ENCODE data around the gene F2RL3. TPM values are rescaled to one million over a fixed set of nuclear protein-coding genes. Genes with fewer than 3 reads are reported as not detected.
"Not testable (repeated sequence)": the region's sequence is repeated elsewhere in the genome, so short reads cannot be mapped to it uniquely, and the experiment has no call there.

F2RL3 gene
- total and polyA plus RNA-seq, 11 donors: 0.12 to 4.6 (median 1.2) TPM

GRCh38 chr19:16930753-16931152, 42.0 kb downstream of the F2RL3 start:
- peaks cover 0 to 53% (median 14%) of the 10 kb centered on the region in 12 donors for H3K9me3 ChIP-seq
- no peaks in the 10 kb centered on the region for H3K4me1 ChIP-seq
- WGBS, 4 donors: 65 to 92% (median 81%) methylated on average over 4 to 5 of the region's 5 CpGs
- ATAC-seq: no peak
- H3K27ac ChIP-seq: no peak overlapping the region
- H3K27me3 ChIP-seq: no peaks in the 10 kb centered on the region
- TF ChIP-seq CTCF (IDR thresholded peaks at IDR 0.05): no peak
- TF ChIP-seq POLR2A (IDR thresholded peaks at IDR 0.05): no peak
- H3K4me3 ChIP-seq: no peak overlapping the region
- no peak for DNase-seq
- intact Hi-C loops (cut with DNase I): no loop called here
- no peaks in the 10 kb centered on the region for H3K36me3 ChIP-seq

- 93 to 100% (median 95%) methylated on average over 2 to 4 of the region's 4 CpGs for WGBS, 4 donors
- intact Hi-C loops (cut with DNase I): no loop called here
- no peak for ATAC-seq
- no peak overlapping the region for H3K4me3 ChIP-seq
- H3K4me1 ChIP-seq: no peaks in the 10 kb centered on the region
- H3K36me3 ChIP-seq: peaks cover 0 to 3% (median 0%) of the 10 kb centered on the region in 9 donors
- no peak for DNase-seq
- H3K9me3 ChIP-seq: peaks cover 0 to 52% (median 14%) of the 10 kb centered on the region in 12 donors
- H3K27ac ChIP-seq: no peak overlapping the region
- H3K27me3 ChIP-seq: no peaks in the 10 kb centered on the region
- TF ChIP-seq POLR2A (IDR thresholded peaks at IDR 0.05): no peak
- no peak for TF ChIP-seq CTCF (IDR thresholded peaks at IDR 0.05)
Measured at GRCh38 chr19:16931306-16931705, 42.5 kb downstream of the F2RL3 start.

DNA sequence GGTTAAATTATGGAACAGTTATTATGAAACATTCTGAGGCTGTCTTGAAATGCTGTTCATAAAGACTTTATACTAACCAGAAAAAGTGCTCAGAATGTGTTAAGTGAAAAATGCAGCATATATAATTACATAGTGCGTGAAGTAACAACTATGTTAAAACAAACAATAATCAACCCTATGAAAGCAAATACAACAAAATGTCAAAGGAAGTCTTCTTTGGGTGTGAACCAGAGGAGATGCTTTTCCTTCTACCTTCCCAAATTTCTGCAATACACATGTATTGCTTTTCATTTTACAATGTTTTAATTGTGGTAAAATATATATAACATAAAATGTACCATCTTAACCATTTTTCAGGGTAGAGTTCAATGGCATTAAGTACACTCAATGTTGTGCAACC, 45.7 kb downstream of the F2RL3 start:
- TF ChIP-seq CTCF (IDR thresholded peaks at IDR 0.05) (no peak), POLR2A (IDR thresholded peaks at IDR 0.05) (no peak)
- Histone ChIP-seq H3K27ac (no peak overlapping the region), H3K4me3 (no peak overlapping the region), H3K36me3 (peaks cover 0 to 4% (median 0%) of the 10 kb centered on the region in 9 donors), H3K4me1 (no peaks in the 10 kb centered on the region), H3K9me3 (peaks cover 0 to 47% (median 14%) of the 10 kb centered on the region in 12 donors), H3K27me3 (no peaks in the 10 kb centered on the region)
- ATAC-seq (no peak), DNase-seq (no peak)
- intact Hi-C loops (cut with DNase I): no loop called here
- WGBS, 4 donors: 93 to 98% (median 95%) methylated on average over 1 of the region's 1 CpG

DNA sequence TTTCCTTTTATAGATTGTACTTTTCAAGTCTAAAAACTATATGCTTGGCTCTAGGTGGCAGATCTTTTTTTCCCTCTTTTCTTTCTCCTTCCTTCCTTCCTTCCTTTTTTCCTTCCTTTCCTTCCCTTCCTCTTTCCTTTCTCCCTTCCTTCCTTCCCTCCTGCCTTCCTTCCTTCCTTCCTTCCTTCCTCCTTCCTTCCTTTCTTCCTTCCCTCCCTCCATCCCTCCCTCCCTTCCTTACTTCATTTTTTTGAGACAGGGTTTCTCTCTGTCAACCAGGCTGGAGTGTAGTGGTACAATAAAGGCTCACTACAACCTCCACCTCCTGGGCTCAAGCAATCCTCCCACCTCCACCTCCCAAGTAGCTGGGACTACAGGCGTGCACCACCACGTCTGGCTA, 48.1 kb downstream of the F2RL3 start:
- H3K27ac ChIP-seq: no peak overlapping the region
- H3K36me3 ChIP-seq: peaks cover 0 to 4% (median 0%) of the 10 kb centered on the region in 9 donors
- peaks cover 0 to 42% (median 14%) of the 10 kb centered on the region in 12 donors for H3K9me3 ChIP-seq
- ATAC-seq (no peak), DNase-seq (no peak)
- no peaks in the 10 kb centered on the region for H3K27me3 ChIP-seq
- TF ChIP-seq CTCF (IDR thresholded peaks at IDR 0.05) (no peak), POLR2A (IDR thresholded peaks at IDR 0.05) (no peak)
- intact Hi-C loops (cut with DNase I): no loop called here
- 86 to 89% (median 87%) methylated on average over 2 of the region's 2 CpGs for WGBS, 4 donors
- no peak overlapping the region for H3K4me3 ChIP-seq
- H3K4me1 ChIP-seq: no peaks in the 10 kb centered on the region

DNA sequence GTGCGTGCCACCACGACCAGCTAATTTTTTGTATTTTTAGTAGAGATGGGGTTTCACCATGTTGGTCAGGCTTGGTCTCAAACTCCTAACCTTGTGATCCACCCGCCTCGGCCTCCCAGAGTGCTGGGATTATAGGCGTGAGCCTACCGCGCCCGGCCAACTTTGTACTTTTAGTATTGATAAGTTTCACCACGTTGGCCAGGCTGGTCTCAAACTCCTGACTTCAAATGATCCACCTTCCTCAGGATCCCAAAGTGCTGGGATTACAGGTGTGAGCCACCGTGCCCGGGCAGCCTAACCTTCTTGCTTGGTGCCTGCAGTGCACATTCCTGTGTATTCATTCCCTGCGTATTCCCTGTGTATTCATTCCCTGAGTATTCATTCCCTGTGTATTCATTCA, 49.0 kb downstream of the F2RL3 start:
- H3K36me3 ChIP-seq; DNase-seq; H3K4me1 ChIP-seq; H3K4me3 ChIP-seq; H3K27ac ChIP-seq; H3K27me3 ChIP-seq; intact Hi-C loops (cut with DNase I); ATAC-seq: not testable (repeated sequence)
- peaks cover 0 to 33% (median 14%) of the 10 kb centered on the region in 12 donors for H3K9me3 ChIP-seq
- 95 to 96% (median 95%) methylated on average over 12 of the region's 12 CpGs for WGBS, 4 donors
